ENCODE data around the gene TREH.
"Not testable (repeated sequence)": the region's sequence is repeated elsewhere in the genome, so short reads cannot be mapped to it uniquely, and the experiment has no call there.

Gene TREH, protein sequence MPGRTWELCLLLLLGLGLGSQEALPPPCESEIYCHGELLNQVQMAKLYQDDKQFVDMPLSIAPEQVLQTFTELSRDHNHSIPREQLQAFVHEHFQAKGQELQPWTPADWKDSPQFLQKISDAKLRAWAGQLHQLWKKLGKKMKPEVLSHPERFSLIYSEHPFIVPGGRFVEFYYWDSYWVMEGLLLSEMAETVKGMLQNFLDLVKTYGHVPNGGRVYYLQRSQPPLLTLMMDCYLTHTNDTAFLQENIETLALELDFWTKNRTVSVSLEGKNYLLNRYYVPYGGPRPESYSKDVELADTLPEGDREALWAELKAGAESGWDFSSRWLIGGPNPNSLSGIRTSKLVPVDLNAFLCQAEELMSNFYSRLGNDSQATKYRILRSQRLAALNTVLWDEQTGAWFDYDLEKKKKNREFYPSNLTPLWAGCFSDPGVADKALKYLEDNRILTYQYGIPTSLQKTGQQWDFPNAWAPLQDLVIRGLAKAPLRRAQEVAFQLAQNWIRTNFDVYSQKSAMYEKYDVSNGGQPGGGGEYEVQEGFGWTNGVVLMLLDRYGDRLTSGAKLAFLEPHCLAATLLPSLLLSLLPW

DNA sequence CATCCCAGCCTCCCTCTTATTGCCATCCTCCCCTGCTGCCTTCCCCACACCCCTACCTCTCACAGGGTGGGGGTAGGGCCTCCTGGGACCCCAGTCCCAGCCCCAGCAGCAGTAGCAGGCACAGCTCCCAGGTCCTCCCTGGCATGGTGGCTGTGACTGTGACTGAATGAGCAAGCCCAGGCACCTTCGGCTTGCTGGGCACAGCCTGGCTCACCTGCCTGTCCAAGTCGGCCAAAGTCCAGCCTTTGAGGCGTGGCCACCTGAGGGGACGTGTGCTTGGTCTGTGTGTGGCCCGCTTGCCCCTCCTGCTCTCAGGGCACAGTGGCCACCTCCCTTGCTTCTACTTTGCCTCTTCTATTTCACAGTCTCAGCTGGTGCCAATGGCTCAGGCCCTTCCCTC is at the start of gene TREH:
TSS of gene TREH (minus strand) at position 168 of the 400 bp plus-strand sequence. CDS start at position 145, 23 bp downstream.
- no peak for DNase-seq

DNA sequence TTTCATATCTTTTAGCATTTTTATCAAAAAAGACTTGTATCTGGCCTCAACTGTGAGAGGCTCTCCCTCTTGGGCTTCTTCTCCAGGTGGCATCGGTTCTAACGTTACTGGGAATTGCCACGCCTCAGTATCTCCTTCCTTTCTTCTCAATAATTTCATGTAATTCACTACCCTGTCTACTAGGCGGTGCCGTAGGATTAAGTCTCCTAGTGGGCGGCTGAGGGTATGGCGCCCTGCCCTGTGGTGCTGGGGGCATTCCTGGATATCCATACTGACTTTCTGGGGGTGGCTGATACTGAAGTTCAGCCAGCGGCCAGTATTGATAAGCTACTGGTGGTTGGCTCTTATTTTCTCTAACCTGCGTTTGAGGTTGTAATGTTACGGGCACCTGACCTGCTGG is 48.7 kb upstream of the TREH start:
- not testable (repeated sequence) for DNase-seq

DNA sequence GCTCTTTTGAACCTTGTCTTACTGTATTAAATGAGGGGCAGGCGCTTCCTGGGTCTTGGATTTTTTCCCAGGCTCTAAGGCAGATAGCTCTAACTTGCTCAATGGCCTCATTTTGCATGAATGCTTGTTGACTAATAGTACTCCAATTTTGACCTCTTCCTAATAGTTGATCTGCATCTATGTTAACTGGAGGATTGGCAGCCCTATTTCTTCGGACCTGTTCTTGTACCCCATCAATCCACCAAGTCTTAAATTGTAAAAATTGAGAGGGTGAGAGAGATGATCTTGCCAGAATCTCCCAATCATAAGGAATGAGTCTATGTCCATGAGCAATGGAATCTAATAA is 48.2 kb upstream of the TREH start:
- DNase-seq = not testable (repeated sequence)

DNA sequence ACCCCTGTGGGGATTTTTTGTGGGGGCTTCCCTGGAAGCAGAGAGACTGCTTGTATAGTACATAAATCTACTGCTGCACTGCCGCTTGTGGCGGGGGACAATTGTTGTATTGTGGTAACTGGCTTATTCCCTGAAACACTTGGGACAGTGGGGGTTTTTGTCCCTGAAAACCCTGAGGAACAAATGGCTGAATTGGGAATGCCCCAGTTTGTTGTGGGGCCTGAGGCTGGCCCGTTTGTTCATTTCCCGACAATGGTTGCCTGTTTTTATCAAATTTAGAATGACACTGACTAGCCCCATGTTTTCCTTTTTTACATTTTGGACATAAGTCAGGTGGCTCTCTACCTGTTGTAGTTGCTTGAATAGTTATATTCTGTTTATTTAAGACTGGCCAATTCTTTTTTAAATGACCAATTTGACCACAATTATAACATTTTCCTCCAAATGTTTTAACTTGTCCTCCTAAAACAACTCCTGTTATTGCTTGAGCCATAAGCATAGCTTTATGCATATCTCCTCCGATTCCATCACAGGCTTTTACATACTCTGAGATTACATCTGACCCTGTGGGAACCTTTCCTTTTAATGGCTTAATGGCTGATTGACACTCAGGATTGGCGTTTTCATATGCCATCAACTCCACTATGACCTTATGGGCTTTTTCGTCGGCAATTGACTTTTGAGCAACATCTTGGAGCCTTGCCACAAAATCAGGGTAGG is 47.7 kb upstream of the TREH start:
- DNase-seq = not testable (repeated sequence)

DNA sequence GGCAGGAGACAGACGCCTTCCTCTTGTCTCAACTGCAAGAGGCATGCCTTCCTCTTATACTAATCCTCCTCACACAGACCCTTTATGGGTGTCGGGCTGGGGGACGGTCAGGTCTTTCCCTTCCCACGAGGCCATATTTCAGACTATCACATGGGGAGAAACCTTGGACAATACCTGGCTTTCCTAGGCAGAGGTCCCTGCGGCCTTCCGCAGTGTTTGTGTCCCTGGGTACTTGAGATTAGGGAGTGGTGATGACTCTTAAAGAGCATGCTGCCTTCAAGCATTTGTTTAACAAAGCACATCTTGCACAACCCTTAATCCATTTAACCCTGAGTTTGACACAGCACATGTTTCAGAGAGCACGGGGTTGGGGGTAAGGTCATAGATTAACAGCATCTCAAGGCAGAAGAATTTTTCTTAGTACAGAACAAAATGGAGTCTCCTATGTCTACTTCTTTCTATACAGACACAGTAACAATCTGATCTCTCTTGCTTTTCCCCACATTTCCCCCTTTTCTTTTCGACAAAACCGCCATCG is 42.1 kb upstream of the TREH start:
- DNase-seq = not testable (repeated sequence)

DNA sequence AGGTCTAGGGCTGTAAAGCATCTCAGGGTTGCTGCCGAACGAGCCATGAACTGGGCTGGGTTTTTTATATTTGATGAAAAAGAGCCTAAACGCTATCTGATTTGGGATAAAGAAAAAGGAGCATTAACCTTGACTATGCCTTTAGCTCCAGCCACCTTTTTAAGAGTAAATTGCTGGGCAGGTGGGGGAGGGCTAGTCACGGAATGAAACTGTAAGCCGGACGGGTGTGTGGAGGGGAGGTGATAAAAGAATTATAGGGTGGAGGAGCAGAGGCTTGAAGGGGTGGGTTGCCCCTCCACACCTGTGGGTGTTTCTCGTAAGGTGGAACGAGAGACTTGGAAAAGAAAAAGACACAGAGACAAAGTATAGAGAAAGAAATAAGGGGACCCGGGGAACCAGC is 41.3 kb upstream of the TREH start:
- not testable (repeated sequence) for DNase-seq

DNA sequence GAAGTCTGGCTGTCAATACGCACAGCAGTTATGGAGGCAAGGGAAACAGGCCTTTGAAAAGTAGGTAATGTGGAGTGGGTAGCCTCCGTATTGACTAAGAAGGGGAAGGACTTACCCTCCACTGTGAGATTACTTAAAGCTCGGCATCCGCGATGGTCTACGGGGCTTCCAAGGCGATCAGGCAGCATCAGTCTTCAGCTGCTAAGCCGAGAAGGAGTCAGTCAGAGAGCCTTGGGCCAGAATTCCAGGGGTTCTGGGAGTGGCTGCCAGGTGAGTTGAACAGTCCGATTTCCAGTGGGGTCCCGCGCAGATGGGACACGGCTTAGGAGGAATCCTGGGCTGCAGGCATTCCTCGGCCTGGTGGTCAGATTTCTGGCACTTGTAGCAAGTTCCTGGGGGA is 40.6 kb upstream of the TREH start:
- not testable (repeated sequence) for DNase-seq

DNA sequence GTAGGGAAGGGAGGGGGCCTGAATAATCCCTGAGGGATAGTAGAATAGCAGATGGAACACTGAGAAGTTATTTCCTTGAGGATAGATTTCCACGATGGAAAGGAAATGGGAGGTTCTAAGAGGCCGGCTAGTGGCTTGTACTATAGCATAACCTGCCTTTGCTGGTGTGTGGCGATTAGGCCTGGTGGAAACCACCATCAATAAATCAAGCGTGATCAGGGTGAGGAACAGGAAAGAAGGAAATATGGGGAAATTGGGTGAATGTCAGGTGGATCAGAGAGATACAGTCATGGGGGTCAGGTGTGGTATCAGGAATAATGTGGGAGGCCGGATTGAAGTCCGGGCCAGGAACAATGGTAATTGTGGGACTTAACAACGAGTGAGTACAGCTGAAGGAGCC is 39.1 kb upstream of the TREH start:
- not testable (repeated sequence) for DNase-seq

DNA sequence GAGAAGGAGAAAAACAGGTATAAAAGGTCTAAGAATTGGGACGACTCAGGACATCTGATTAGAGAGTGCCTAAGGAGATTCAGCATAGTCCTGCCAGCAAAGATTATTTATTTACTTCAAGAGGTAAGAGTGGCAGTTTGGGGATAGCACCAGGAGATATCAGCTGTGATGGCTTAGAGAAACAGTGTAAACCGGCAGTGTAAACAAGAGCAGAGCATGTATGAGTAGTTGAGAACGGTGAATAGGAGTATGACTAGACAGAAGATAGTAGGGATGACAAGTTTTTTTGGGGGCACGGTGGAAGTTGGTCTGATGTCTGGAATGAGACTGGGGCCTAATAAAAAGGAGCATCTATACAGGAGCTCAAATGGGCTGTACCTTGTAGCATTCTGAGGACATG is 38.3 kb upstream of the TREH start:
- DNase-seq = not testable (repeated sequence)

DNA sequence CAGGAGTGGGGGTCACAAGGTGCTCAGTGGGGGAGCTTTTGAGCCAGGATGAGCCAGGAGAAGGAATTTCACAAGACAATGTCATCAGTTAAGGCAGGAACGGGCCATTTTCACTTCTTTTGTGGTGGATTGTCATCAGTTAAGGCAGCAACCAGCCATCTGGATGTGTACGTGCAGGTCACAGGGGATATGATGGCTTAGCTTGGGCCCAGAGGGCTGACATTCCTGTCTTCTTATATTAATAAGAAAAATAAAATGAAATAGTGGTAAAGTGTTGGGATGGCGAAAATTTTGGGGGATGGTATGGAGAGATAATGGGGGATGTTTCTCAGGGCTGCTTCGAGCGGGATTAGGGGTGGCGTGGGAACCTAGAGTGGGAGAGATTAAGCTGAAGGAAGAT is 37.8 kb upstream of the TREH start:
- not testable (repeated sequence) for DNase-seq

DNA sequence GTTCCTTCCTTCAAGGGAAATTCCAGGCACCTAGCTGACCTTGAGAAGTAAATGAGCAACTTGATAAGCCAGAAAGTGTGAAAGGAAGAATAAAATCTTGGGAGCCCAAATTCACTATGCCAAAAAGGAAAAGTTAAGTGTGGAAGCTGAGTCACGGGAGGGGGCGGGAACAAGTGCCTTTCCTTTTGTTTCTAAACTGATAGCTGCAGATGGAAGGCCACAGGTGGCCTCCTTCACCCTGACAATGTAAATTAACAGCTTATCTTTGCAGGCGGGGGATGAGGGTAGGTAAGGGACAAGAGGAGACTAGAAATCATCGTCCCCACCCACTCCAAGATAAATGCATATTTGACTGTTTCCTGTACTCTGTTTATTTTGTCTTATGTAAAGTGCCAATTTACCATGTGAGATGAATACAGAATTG is 36.4 kb upstream of the TREH start:
- DNase-seq = peak; percentile 33

DNA sequence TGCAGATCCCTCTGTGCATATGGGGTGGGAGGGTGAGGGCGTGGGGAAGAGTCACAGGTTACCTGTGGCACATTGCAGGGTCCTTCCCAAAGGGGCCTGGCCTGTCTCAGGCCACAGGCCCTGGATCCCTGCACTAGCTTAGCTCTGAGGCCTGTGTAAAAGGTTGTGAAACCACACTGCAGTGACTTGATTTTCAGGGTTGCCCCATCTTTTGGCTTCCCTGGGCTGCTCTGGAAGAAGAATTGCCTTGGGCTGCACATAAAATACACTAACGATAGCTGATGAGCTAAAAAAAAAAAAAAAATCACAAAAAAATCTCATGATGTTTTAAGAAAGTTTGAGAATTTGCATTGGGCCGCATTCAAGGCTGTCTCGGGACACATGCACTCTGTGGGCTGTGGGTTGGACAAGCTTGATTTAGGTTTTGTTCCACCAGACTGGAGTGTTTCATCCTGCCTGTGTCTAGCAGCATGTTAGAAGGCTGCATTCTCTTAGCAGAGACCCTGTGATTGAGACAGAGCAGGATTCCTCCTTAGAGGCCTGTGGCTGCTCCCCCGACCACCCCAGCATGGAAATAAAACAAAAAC is 35.9 kb upstream of the TREH start:
- DNase-seq = no peak

DNA sequence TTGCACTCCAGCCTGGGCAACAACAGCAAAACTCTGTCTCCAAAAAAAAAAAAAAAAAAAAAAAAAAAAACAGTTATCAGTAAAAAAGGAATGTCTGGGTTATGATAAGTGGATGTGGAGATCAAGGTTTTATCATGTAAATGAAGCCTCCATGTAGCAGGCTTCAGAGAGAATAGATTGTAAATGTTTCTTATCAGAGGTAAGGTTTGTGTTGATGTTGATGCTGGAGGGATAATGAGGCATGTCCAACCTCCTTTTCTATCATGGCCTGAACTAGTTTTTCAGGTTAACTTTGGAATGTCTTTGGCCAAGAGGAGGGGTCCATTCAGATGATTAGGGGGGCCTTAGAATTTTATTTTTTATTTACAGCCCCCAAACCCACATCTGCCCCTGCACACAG is 35.4 kb upstream of the TREH start:
- DNase-seq = peak; percentile 23

DNA sequence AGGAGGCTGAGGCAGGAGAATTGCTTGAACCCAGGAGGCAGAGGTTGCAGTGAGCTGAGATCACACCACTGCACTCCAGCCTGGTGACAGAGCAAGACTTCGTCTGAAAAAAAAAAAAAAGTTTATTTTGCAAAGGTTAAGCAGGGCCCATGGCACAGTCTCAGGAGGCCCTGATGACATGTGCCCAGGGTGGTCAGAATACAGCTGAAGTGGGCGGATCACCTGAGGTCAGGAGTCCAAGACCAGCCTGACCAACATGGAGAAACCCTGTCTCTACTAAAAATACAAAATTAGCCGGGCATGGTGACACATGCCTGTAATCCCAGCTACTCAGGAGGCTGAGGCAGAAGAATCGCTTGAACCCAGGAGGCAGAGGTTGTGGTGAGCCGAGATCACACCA is 35.0 kb upstream of the TREH start:
- DNase-seq = not testable (repeated sequence)

DNA sequence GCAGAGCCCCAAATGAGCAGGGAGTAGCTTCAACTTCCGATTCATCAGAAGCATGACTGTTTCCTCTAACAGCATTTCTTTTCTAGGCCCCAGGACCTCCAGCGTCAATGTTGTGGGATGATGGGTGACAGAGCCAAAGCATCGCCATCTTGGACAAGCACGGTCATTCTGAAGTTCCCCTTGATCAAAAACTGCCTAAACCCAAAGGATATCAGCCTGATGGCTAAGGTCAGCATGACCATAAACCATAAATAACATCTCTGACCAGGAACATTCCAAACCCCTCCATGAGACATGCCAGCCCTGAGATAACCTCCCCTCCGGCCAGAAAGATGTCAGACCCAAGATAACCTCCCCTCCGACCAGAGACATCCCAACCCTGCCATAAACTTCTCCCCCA is 28.8 kb upstream of the TREH start:
- DNase-seq = no peak

DNA sequence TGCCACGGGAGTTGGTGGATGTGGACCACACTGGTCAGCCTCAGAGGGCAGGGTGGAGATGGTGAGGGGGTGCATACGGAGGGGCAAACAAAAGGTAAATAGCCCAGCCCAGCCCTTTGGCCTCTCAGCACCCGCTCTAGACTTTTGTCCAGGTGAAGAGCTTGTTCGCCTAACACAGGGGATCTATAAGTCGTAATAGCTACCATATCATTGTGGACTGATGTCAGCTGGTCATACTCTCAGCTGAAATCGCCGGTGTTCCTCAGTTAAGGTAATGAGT is 27.0 kb upstream of the TREH start:
- no peak for DNase-seq

DNA sequence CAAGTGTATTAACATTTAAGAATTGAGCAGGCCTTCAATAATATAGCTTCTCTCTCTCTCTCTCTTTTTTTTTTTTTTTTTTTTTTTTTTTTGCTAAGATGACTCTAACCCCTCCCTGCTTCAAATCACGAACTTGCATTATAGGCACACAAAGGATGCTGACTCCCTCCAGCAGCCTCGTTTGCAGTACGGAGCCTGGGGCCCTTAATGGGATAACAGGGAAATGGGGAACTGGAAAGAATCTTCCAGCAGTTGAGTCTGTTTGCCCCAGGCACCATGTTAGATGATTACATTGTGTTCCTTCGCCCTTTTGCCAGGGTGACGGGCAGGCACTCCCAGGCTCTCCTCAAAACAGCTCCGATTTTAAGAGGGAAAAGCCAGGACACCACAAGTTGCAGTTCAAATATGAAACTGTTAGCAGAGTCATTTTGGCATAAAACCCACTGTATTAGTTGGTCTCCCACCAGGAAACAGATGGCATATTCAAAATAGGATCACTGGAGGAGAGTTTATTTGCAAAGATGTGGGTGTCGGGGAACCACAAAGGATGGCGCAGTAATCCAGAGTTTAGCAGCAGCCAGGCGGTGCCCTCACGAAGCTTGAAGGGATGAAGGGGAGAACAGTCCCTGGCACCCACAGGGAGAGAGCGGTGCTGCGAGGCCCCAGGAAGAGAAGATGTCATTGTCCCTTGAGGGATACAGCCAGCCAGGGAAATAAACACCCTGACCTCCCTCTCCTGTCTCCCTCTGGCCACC is 26.5 kb upstream of the TREH start:
- DNase-seq = no peak

DNA sequence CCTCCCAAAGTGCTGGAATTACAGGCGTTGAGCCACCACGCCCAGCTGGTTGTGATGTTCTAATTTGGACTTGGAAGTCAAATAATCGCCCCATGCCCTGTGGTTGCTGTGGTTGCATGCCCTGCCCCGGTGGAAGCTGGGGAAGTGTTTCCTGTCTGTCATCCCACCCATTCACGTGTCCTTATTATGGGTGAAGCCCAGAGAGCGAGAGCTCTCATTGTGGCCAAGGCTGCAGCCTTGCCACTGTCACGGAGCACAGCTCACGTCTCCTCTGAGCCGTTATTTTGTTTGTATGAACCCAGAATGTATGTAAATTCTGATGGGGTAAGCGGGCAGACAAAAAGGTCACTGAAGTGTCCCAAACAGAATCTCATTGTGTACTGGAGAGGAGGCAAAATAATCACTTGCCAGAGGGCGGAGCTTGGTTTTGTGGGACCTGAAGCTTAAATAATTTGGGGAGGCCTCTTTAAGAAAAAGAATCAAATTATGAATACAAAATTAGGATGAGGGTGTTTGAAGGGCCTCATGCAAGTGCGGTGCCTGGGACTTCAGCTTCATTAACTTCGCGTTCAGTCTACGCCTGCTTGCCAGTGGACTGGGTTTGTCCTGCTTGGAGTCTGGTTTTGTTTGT is 25.8 kb upstream of the TREH start:
- DNase-seq = peak; percentile 71

DNA sequence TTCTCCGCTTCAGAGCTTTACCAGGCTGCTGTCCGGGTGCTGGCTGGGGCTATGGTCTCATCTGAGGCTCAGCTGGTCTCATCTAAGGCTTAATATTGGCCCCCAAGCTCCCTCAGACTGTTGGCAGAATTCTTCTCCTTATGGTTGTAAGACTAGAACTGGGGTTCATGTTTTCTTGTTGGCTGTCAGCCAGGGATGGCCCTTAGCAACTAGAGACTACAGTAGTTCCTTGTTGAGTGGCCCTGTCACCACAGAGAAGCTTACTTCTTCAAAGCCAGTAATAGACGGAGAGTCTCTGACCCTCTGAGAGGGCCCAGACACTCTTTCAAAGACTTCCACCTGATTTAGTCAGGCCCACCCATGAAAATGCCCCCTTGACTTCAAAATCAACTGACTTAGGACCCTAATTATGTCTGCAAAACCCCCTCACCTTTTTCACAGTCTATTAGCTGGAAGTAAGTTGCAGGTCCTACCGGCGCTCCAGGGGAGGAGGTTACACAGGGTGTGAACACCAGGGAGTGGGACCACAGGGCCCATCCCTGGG is 24.2 kb upstream of the TREH start:
- peak; percentile 57 for DNase-seq

DNA sequence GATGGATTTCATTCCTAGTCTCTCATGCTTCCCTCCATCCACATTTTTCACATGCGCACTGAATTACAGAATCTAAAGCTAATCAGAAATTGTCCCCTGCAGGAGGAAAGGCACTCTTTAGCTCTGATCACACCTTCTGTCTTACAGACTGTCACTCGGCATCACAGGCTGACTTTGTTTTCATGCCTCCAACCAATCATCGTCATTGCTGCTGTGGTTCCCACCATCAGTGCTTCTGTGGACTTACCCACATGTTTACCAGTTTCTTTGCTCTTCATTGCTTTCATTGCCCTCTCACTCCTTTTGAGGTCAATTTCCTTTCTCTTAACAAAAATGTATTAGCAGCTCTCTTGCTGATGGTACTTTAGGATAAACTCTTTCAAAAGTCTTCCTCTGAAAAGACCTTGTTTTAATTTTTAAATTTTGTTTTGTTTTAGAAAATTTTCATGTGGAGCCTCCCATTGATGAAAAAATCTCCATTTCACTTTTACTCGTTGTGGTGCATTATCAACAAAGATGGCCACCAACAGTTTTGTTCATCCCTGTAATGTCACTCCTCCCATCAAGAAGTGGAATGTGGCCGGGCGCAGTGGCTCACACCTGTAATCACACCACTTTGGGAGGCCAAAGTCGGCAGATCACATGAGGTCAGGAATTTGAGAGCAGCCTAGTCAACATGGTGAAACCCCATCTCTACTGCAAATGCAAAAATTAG is 20.2 kb upstream of the TREH start:
- no peak for DNase-seq

DNA sequence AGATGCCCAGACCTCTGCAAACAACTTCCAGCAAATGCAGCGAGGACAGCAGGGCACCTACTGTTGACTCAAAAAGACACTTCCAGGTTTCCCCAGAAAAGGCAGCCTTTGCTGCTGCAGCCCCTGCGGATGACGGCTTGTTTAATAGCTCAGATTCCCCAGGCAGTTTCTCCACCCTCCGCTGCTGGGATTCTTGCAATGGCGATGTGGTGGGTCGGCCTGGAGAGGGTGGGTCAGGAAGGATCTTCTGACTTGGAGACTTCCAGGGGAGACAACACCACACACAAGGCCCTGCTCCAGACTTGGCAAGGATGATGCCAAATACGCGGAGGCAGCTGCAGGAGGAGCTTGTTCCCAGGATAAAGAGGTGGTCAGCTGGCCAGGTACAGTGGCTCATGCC is 17.9 kb upstream of the TREH start:
- no peak for DNase-seq

Data from hematopoietic multipotent progenitor cell treated with erythropoietin and hydrocortisone succinate and interleukin-3 and kit ligand, for 6 days (in vitro differentiated cells).